ENCODE data around the gene TSPAN13.

DNA sequence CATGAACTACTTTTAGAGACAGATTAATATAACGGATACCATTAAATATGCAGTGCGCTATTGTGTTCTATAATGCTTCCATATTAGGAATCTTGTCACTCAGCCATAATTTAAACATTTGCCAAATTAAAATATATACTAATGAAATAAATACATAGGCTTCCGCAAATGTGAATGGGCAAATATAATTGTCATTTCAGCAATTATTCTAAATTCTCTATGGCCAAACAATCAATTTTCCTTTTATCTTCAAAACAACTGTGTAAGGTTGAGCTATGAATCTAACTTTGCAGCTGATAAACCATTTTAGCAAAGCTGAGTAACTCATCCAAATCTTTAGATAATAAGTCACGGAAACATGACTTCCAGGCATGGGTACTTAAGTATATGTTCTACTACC is 20.7 kb upstream of the TSPAN13 start:
- TF ChIP-seq, protein P1, sequence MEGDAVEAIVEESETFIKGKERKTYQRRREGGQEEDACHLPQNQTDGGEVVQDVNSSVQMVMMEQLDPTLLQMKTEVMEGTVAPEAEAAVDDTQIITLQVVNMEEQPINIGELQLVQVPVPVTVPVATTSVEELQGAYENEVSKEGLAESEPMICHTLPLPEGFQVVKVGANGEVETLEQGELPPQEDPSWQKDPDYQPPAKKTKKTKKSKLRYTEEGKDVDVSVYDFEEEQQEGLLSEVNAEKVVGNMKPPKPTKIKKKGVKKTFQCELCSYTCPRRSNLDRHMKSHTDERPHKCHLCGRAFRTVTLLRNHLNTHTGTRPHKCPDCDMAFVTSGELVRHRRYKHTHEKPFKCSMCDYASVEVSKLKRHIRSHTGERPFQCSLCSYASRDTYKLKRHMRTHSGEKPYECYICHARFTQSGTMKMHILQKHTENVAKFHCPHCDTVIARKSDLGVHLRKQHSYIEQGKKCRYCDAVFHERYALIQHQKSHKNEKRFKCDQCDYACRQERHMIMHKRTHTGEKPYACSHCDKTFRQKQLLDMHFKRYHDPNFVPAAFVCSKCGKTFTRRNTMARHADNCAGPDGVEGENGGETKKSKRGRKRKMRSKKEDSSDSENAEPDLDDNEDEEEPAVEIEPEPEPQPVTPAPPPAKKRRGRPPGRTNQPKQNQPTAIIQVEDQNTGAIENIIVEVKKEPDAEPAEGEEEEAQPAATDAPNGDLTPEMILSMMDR (IDR thresholded peaks at IDR 0.05) = no peak
- no peak for TF ChIP-seq ZFX (IDR thresholded peaks at IDR 0.05; ENCODE audit: borderline replicate concordance)
